ENCODE measurements around the gene CLDN9.

DNA sequence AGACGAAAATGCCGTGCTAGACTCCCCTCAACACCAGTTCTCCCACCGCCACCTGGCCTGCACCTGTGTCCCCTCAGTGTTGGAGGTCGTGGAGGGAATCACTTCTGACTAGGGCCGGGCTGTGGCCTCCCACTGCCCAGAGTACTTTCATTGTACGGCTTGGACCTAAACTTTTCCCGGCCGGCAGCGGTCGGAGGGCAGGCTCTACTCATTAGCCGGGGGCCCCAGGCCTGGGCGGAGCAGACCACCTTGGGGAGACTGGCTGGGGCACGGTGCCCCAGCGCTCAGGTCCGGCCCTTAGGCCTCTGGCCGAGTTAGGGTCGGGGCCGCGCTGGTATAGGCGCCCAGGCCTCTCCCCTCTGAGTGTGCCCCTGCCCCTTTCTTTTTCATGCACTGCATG lies 4.6 kb downstream of the CLDN9 start:
- no peak for TF ChIP-seq POLR2A (IDR thresholded peaks at IDR 0.05; ENCODE audit: low read depth, low read length)
- TF ChIP-seq TAF1 (IDR thresholded peaks at IDR 0.05; ENCODE audit: low read depth, low read length) = no peak
- TF ChIP-seq PAX5 (IDR thresholded peaks at IDR 0.05; ENCODE audit: insufficient read depth, low read length, severe bottlenecking) = no peak
